GM08714 (cell line): ENCODE results near the gene SH3BP4.

Source experiments
- H3K4me3 ChIP-seq: fragments of 200-500 bp; sonication (Bioruptor generic); 2 replicates; pipeline ENCODE4 v1.5.1; 2014; ENCODE audit warnings: mild to moderate bottlenecking, low read length, inconsistent platforms
- ZNF274 ChIP-seq: IDR thresholded peaks from 2 replicates; pipeline ENCODE4 v1.6.1; 2012; ENCODE audit warnings: mild to moderate bottlenecking, low read depth, low read length

SH3BP4 gene

GRCh38 chr2:235042576-235043515, 91.0 kb downstream of the SH3BP4 start:
- H3K4me3 ChIP-seq: no peak overlapping the region
- TF ChIP-seq ZNF274: no peak

- no peak overlapping the region for H3K4me3 ChIP-seq
- TF ChIP-seq ZNF274: no peak
Observed at GRCh38 chr2:235043762-235044500, 92.1 kb downstream of the SH3BP4 start.

- no peak for TF ChIP-seq ZNF274
Observed at GRCh38 chr2:235044501-235045271, 92.9 kb downstream of the SH3BP4 start.

GRCh38 chr2:235045336-235045972, 93.6 kb downstream of the SH3BP4 start:
- H3K4me3 ChIP-seq: no peak overlapping the region
- TF ChIP-seq ZNF274: no peak

More at GRCh38 chr2:235044501-235045271, 92.9 kb downstream of the SH3BP4 start:
- no peak overlapping the region for H3K4me3 ChIP-seq

GRCh38 chr2:235045973-235046343, 94.1 kb downstream of the SH3BP4 start:
- no peak overlapping the region for H3K4me3 ChIP-seq
- TF ChIP-seq ZNF274: no peak

GRCh38 chr2:235046589-235046988, 94.8 kb downstream of the SH3BP4 start:
- TF ChIP-seq ZNF274: no peak
- no peak overlapping the region for H3K4me3 ChIP-seq

GRCh38 chr2:235047171-235048160, 95.6 kb downstream of the SH3BP4 start:
- TF ChIP-seq ZNF274: no peak
- no peak overlapping the region for H3K4me3 ChIP-seq

GRCh38 chr2:235048549-235048948, 96.7 kb downstream of the SH3BP4 start:
- H3K4me3 ChIP-seq: no peak overlapping the region
- TF ChIP-seq ZNF274: no peak

GRCh38 chr2:235049069-235049468, 97.3 kb downstream of the SH3BP4 start:
- H3K4me3 ChIP-seq: no peak overlapping the region
- no peak for TF ChIP-seq ZNF274

- no peak overlapping the region for H3K4me3 ChIP-seq
- no peak for TF ChIP-seq ZNF274
Observed at GRCh38 chr2:235049719-235050118, 97.9 kb downstream of the SH3BP4 start.

GRCh38 chr2:235050980-235051351, 99.1 kb downstream of the SH3BP4 start:
- no peak for TF ChIP-seq ZNF274
- no peak overlapping the region for H3K4me3 ChIP-seq

- TF ChIP-seq ZNF274: no peak
- no peak overlapping the region for H3K4me3 ChIP-seq
Observed at GRCh38 chr2:235051436-235052260, 99.8 kb downstream of the SH3BP4 start.
